Suprapubic skin (tissue), 4 donors: Measurements from ENCODE around the gene SLC25A10.

Experiments used
- EP300 ChIP-seq: sonication (generic); formaldehyde crosslinking; IDR thresholded peaks from one replicate; pipeline ENCODE4 v1.6.1; 2017; ENCODE audit warnings: antibody characterized with exemption
- POLR2A ChIP-seq, 2 donors: fragments of 450-650 bp; IDR thresholded peaks; one replicate each; pipeline ENCODE4 v1.6.1; 2017; ENCODE audit warnings: antibody characterized with exemption in 2 of 2, mild to moderate bottlenecking in 2 of 2, moderate library complexity in 2 of 2
- POLR2AphosphoS5 ChIP-seq, 3 donors: sonication (generic); formaldehyde crosslinking; IDR thresholded peaks; one replicate each; pipeline ENCODE4 v1.6.1; 2017; ENCODE audit warnings: antibody characterized with exemption in 3 of 3
- TF ChIP-seq, protein P1 (sequence below), 2 donors: fragments of 200-600 bp in 1 of 2; fragments of 450-650 bp in 1 of 2; sonication (generic) in 1 of 2; IDR thresholded peaks; one replicate each; pipeline ENCODE4 v1.5.1; 2016 to 2019; ENCODE audit warnings: antibody characterized with exemption in 2 of 2, mild to moderate bottlenecking in 1 of 2, moderate library complexity in 1 of 2

DNA sequence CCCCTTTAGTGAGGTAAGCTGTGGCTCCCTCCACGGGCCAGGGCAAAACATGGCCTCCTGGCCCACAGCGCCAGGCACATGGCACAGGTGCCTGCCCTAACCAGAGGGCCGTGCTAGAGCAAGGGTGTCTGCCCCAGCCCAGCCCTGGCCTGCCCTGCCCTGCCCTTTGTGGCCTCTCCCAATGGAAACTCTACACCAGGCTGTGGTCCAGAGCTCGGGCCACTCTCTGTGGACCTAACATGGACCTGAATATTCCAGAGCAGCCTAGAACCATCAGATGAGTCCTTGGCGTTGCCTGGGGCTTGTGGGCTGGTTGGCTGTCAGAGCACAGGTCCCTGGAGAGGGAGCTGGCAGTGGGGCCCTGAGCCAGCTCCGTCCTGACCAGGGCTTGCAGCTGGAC, 16.9 kb upstream of the SLC25A10 start:
- TF ChIP-seq POLR2AphosphoS5 (IDR thresholded peaks at IDR 0.05) (no peak), POLR2A (IDR thresholded peaks at IDR 0.05) (no peak), EP300 (no peak)
- TF ChIP-seq, protein P1, sequence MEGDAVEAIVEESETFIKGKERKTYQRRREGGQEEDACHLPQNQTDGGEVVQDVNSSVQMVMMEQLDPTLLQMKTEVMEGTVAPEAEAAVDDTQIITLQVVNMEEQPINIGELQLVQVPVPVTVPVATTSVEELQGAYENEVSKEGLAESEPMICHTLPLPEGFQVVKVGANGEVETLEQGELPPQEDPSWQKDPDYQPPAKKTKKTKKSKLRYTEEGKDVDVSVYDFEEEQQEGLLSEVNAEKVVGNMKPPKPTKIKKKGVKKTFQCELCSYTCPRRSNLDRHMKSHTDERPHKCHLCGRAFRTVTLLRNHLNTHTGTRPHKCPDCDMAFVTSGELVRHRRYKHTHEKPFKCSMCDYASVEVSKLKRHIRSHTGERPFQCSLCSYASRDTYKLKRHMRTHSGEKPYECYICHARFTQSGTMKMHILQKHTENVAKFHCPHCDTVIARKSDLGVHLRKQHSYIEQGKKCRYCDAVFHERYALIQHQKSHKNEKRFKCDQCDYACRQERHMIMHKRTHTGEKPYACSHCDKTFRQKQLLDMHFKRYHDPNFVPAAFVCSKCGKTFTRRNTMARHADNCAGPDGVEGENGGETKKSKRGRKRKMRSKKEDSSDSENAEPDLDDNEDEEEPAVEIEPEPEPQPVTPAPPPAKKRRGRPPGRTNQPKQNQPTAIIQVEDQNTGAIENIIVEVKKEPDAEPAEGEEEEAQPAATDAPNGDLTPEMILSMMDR (IDR thresholded peaks at IDR 0.05): no peak
